GM19397 (cell line): ENCODE data around the gene SLC66A3.
"Not testable (repeated sequence)": the region's sequence is repeated elsewhere in the genome, so short reads cannot be mapped to it uniquely, and the experiment has no call there.

Experiments
- ATAC-seq: cut with Tn5 transposase; IDR thresholded peaks from one replicate; pipeline ENCODE4 v1.9.1; 2021; ENCODE audit warnings: mild to moderate bottlenecking, moderate library complexity; ENCODE audit not compliant: unreplicated experiment

The SLC66A3 gene

DNA sequence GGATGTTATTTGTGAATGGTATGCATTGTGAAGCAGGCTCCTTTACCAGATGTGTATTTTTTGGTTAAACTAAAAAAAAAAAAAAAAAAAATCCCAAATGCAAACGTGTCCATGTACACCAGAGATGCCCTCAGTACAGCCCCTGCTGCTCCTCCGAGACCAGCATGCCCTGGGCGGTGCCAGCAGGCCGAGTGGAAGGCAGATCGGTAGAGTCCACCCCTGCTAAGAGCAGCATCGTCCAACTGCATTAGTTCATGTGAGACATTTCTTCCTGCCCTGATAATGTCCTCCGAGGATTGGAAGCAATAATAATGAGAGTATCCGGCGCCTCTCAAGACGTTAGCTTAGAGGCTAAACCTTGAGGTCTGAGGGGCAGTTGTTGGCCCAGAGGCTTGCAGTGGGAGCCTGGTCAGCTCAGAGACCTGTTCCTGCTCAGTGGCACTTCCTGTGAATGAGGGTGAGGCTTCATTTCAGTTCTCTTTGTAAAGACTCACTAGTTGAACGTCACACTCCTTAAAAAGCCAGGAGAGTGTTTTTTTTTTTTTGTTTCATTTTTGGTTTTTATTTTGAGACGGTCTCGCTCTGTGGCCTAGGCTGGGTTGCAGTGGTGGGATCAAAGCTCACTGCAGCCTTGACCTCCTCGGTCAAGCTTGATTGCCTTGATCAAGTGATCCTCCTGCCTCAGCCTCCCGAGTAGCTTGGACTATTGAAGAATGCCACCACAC is 5.6 kb downstream of the SLC66A3 start:
- ATAC-seq: no peak

DNA sequence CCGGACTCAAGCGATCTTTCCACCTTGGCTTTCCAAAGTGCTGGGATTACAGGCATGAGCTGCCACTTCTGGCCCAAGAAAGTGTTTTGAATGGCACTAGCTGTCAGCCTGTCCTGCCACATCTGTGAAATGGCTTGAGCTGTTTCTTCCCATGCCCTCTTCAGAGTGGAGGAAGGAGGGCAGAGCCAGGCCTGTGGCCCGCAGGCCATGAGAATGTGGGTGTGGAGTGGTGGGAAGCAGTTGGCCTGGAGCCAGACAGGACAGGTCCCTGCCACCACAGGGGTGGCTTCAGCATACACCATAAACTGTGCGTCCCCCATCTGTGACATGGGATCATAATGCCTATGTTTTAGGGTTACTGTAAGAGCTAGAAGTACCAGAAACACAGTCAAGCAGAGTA is 6.5 kb downstream of the SLC66A3 start:
- no peak for ATAC-seq

GRCh38 chr2:11163439-11164317 is 8.4 kb downstream of the SLC66A3 start:
- no peak for ATAC-seq

DNA sequence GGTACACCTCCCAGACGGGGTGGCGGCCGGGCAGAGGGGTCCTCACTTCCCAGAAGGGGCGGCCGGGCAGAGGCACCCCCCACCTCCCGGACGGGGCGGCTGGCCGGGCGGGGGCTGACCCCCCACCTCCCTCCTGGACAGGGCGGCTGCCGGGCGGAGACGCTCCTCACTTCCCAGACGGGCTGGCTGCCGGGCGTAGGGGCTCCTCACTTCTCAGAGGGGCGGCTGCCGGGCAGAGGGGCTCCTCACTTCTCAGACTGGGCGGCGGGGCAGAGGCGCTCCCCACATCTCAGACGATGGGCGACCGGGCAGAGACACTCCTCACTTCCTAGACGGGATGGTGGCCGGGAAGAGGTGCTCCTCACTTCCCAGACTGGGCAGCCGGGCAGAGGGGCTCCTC is 9.8 kb downstream of the SLC66A3 start:
- ATAC-seq: not testable (repeated sequence)

GRCh38 chr2:11166476-11166875 is 11.2 kb downstream of the SLC66A3 start:
- ATAC-seq: no peak

DNA sequence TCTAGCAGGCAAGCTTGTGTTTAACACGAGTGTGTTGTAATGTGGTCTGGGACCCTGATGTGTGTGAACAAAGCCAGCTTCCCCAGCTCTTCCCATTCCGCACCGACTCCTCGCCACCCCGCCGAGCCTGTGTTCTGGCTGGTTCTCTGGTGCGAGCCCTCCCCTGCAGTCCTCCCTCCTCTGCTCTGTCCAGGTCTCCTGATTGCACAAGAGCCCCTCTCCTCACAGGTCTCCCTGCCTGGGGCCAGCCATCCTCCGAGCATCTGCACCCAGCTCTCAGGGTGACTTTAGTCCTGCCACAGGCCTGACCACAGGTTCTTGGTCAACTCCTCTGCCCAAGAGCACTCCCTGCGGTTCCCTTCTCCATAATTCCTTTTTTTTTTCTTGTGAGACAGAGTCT is 13.2 kb downstream of the SLC66A3 start:
- ATAC-seq: no peak

GRCh38 chr2:11169333-11169732 is 14.1 kb downstream of the SLC66A3 start:
- ATAC-seq: no peak

- no peak for ATAC-seq
These were observed 19.0 kb downstream of the SLC66A3 start for GRCh38 chr2:11174222-11174621.

GRCh38 chr2:11175293-11175795 is 20.1 kb downstream of the SLC66A3 start:
- no peak for ATAC-seq

- ATAC-seq: no peak
These were observed 22.8 kb downstream of the SLC66A3 start for GRCh38 chr2:11177871-11178690.

DNA sequence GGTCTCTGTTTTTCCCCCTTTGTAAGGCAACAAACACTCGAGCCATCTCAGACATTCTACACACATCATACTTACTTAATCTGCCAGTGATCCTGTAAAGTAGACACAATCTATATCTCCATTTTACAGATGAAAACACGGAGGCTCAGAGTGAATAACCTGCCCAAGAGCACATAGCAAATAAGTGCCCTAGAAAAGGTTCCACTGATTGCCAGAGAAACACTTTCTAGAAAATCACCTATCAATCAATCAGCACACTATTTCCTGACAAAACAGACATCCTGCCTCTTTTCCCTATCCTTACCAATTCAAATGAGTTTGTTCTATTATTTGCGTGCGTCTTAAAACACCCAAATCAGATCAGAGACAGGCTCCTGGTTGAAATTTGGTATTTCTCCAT is 23.9 kb downstream of the SLC66A3 start:
- ATAC-seq: no peak

- no peak for ATAC-seq
These were observed 24.6 kb downstream of the SLC66A3 start for GRCh38 chr2:11179899-11180298.

GRCh38 chr2:11180653-11181052 is 25.4 kb downstream of the SLC66A3 start:
- ATAC-seq: no peak

- ATAC-seq: no peak
These were observed 27.7 kb downstream of the SLC66A3 start for GRCh38 chr2:11182951-11183350.

- ATAC-seq: no peak
These were observed 30.9 kb downstream of the SLC66A3 start for GRCh38 chr2:11186145-11186544.

GRCh38 chr2:11187083-11187619 is 31.9 kb downstream of the SLC66A3 start:
- ATAC-seq: no peak

- ATAC-seq: no peak
These were observed 32.5 kb downstream of the SLC66A3 start for GRCh38 chr2:11187731-11188130.

GRCh38 chr2:11196246-11196645 is 41.0 kb downstream of the SLC66A3 start:
- ATAC-seq: no peak

DNA sequence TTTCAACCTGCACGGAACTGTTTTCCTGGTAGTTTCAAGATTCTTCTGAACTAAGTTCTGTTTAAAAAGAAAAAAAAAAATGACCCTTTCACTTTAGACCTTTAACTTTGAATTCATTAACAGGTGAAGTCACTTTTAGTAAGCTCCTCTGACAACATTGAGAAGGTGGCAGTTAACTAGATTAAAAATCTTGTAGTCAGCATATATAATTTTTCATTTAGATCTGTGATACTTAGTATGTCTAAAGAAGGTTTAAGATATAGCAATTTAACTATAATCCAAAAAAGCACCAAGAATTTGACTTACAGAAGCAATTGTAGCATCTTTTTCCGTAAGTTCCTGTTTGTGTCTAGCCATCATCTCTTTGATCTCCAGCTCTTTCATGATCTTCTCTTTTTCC is 45.4 kb downstream of the SLC66A3 start:
- no peak for ATAC-seq

- ATAC-seq: no peak
These were observed 46.7 kb downstream of the SLC66A3 start for GRCh38 chr2:11201969-11202368.

GRCh38 chr2:11203480-11203879 is 48.2 kb downstream of the SLC66A3 start:
- ATAC-seq: no peak
